CD4-positive, alpha-beta memory T cell (primary cell): ENCODE data around the gene SKIC2. TPM values are rescaled to one million over a fixed set of nuclear protein-coding genes. Genes with fewer than 3 reads are reported as not detected.
"Not testable (repeated sequence)": the region's sequence is repeated elsewhere in the genome, so short reads cannot be mapped to it uniquely, and the experiment has no call there.

ENCODE experiments used
- CTCF ChIA-PET: fragments of 350-600 bp; sonication (Branson Sonifier 250); formaldehyde crosslinking; loops from one replicate; lab custom pipeline; 2021; ENCODE audit warnings: inconsistent platforms; ENCODE audit not compliant: partially characterized antibody; lab: Charles Lee
- POLR2A ChIA-PET: fragments of 350-600 bp; sonication (Branson Sonifier 250); formaldehyde crosslinking; loops from one replicate; lab custom pipeline; 2021; ENCODE audit not compliant: partially characterized antibody; lab: Charles Lee
- DNase-seq, 5 donors: peaks; one replicate each; pipeline versions ENCODE4 v3.0.0 to v3.0.0-alpha.2; 2020 to 2022; ENCODE audit warnings: mixed read lengths in 1 of 5
- H3K27ac ChIP-seq: one replicate; pipeline ENCODE4 v1.7.0; 2013; ENCODE audit warnings: low read depth, low read length
- H3K27me3 ChIP-seq: 2 replicates; pipeline ENCODE4 v1.7.0; 2013; ENCODE audit warnings: mild to moderate bottlenecking, low read length, moderate library complexity; ENCODE audit not compliant: insufficient read depth
- H3K36me3 ChIP-seq: 2 replicates; pipeline ENCODE4 v1.7.0; 2013; ENCODE audit warnings: mild to moderate bottlenecking, low read length, moderate library complexity; ENCODE audit not compliant: insufficient read depth
- H3K4me1 ChIP-seq: 2 replicates; pipeline ENCODE4 v1.7.0; 2013; ENCODE audit warnings: mild to moderate bottlenecking, low read length, moderate library complexity; ENCODE audit not compliant: insufficient read depth
- H3K4me3 ChIP-seq, 2 donors: one replicate each; pipeline ENCODE4 v1.7.0; 2013; ENCODE audit warnings: low read length in 2 of 2, mild to moderate bottlenecking in 1 of 2
- H3K9me3 ChIP-seq, 2 donors: one replicate each; pipeline ENCODE4 v1.7.0; 2013; ENCODE audit warnings: low read length in 2 of 2, control low read depth in 1 of 2; ENCODE audit not compliant: control insufficient read depth in 1 of 2
- H3K27ac Mint-ChIP-seq, 7 donors: one replicate each; pipeline ENCODE4 v1.8.0; 2020 to 2021; ENCODE audit warnings: mixed read lengths in 7 of 7, mild to moderate bottlenecking in 6 of 7, inconsistent platforms in 3 of 7, moderate library complexity in 3 of 7
- H3K27me3 Mint-ChIP-seq, 2 donors: one replicate each; pipeline ENCODE4 v1.8.0; 2020 to 2021; ENCODE audit warnings: mixed read lengths in 2 of 2
- H3K36me3 Mint-ChIP-seq, 2 donors: one replicate each; pipeline ENCODE4 v1.8.0; 2020 to 2021; ENCODE audit warnings: mixed read lengths in 2 of 2, inconsistent platforms in 1 of 2, mild to moderate bottlenecking in 1 of 2
- H3K4me1 Mint-ChIP-seq, 4 donors: one replicate each; pipeline ENCODE4 v1.8.0; 2020 to 2021; ENCODE audit warnings: mixed read lengths in 4 of 4, mild to moderate bottlenecking in 1 of 4
- H3K4me3 Mint-ChIP-seq, 8 donors: one replicate each; pipeline ENCODE4 v1.8.0; 2020 to 2021; ENCODE audit warnings: mixed read lengths in 8 of 8, mild to moderate bottlenecking in 7 of 8, moderate library complexity in 6 of 8, inconsistent platforms in 3 of 8
- H3K9me3 Mint-ChIP-seq, 8 donors: one replicate each; pipeline ENCODE4 v1.8.0; 2020 to 2021; ENCODE audit warnings: mixed read lengths in 8 of 8, mild to moderate bottlenecking in 5 of 8, inconsistent platforms in 3 of 8, moderate library complexity in 1 of 8
- intact Hi-C: fragments of 100-400 bp; cut with micrococcal nuclease; formaldehyde crosslinking; loops from one replicate; pipeline ENCODE4 v1.15.1; 2023
- polyA plus RNA-seq, 2 donors: library from polyadenylated mRNA; unstranded; fragments of 300-500 nt; fragmentation: Illumina TruSeq; gene quantifications; one replicate each; pipeline ENCODE4 v1.2.3, GENCODE V29; 2021
- total RNA-seq, 2 experiments: library from RNA; stranded (reverse); gene quantifications; one replicate each; pipeline ENCODE4 v1.2.3, GENCODE V29; 2021

SKIC2 gene
- total and polyA plus RNA-seq, 4 experiments from 2014 or later, result 21.8 to 119 (median 70.0) TPM

DNA sequence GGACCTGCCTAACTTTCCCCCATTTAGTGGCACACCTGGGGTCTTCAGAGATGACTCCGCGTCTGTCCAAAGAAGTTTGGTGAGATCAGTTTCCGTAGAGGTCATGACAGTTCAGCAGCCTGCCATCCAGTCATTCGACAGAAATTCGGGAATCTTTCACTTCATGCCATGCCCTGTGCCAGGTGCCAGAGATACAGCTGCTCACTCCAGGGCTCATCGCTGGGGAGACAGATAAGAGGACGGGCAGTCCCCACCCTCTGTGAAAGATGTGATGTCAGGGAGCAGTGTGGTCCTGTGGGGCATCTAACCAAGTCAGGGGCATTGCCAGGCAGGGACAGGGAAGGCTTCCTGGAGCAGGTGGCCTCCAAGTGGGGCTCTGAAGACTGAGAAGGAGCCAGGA lies 44.3 kb downstream of the SKIC2 start:
- H3K4me3 ChIP-seq, H3K27ac Mint-ChIP-seq, POLR2A ChIA-PET, H3K27ac ChIP-seq, CTCF ChIA-PET, H3K4me3 Mint-ChIP-seq, H3K9me3 ChIP-seq, DNase-seq, H3K36me3 ChIP-seq, H3K4me1 ChIP-seq, H3K9me3 Mint-ChIP-seq, H3K27me3 Mint-ChIP-seq, intact Hi-C loops, H3K36me3 Mint-ChIP-seq, H3K27me3 ChIP-seq: not testable (repeated sequence)
- peaks cover 6 to 12% (median 8%) of the 10 kb centered on the region in 4 donors for H3K4me1 Mint-ChIP-seq

DNA sequence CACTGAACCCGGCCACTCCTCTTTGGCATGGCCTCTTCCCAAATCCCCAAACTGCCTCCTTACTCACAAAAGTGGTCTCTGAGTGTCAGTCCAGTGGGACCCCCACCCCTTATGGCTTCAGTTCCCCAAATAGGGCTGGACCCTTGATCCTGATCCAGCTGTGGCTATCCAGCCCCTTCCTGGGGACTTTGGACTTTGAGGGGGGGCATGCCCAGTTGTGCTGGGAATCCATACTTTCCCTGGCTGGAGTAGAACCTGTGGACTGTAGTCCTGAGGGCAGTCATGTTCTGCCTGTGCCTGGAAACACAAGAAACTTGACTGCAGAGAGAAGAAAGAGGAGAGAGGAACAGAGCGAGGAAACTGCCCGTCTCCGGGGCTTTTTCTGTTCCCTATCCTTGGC lies 45.4 kb downstream of the SKIC2 start:
- H3K4me3 Mint-ChIP-seq, DNase-seq, POLR2A ChIA-PET, H3K36me3 Mint-ChIP-seq, H3K9me3 Mint-ChIP-seq, H3K27me3 Mint-ChIP-seq, H3K27ac ChIP-seq, H3K36me3 ChIP-seq, H3K27me3 ChIP-seq, intact Hi-C loops, H3K9me3 ChIP-seq, H3K4me1 ChIP-seq, H3K4me3 ChIP-seq: not testable (repeated sequence)
- Mint-ChIP-seq H3K4me1 (peaks cover 6 to 12% (median 8%) of the 10 kb centered on the region in 4 donors), H3K27ac (peak overlapping the region in 1 of 7 donors; percentile 29)
- CTCF ChIA-PET, result interaction anchor here (1.4 kb wide), 1 partner anchor 52 kb away, joined by 4 read pairs; no protein-coding TSS in a partner anchor

DNA sequence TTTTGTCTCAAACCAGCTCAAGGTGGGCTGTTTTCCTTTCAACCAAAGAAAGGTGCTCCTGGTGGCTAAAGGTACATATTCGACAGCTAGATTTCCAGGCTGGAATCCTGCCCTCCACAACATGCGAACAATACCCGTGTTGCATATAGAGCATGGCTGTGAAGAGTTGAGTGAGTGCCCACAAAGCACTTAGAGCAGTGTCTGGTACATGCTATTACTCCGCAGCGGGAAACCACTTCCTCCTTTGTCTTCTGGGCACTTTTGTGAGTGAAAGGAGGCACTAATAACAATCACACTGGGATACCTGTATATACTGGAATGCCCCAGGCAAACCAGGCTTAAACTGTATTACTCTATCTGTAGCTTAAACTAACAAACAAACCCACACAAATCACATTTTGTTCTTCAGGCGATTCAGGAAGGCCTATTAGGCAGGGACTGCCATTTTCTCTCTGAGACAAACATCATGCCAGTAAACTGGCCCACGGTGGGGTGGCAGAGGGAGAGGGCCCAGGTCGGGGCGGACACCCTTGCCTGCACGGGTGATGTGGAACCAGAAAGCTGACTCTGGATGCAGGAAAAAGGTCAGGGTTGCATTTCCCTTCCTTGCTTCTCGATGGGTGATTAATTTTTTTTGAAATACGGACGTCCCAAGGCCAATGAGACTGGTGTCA lies 46.0 kb downstream of the SKIC2 start:
- Mint-ChIP-seq H3K27ac (peak overlapping the region; percentile 3 to 85 (median 57)), H3K4me1 (peaks cover 6 to 12% (median 8%) of the 10 kb centered on the region in 4 donors), H3K4me3 (peak overlapping the region in 3 of 8 donors; percentile 40 to 68 (median 59))
- H3K27ac ChIP-seq, H3K4me3 ChIP-seq, intact Hi-C loops, H3K36me3 Mint-ChIP-seq, H3K36me3 ChIP-seq, H3K9me3 ChIP-seq, H3K27me3 Mint-ChIP-seq, H3K27me3 ChIP-seq, H3K9me3 Mint-ChIP-seq, H3K4me1 ChIP-seq: not testable (repeated sequence)
- DNase-seq, result peak in 1 of 5 donors; percentile 11
- CTCF ChIA-PET, result interaction anchor here (1.4 kb wide), 1 partner anchor 52 kb away, joined by 4 read pairs; no protein-coding TSS in a partner anchor
- POLR2A ChIA-PET, result interaction anchor here (1.1 kb wide), 1 partner anchor 47 kb away, joined by 4 read pairs; the partner anchor contains the start of genes NELFE and SKIC2

DNA sequence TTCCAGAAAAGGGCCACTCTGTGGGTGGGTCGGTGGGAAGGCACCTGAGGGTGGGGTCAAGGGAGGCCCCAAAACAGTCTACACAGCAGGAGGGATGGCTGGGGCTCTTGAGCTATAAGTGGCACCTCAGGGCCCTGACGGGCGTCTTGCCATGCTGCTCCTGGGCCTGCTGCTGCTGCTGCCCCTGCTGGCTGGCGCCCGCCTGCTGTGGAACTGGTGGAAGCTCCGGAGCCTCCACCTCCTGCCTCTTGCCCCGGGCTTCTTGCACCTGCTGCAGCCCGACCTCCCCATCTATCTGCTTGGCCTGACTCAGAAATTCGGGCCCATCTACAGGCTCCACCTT lies 46.5 kb downstream of the SKIC2 start:
- H3K4me3 Mint-ChIP-seq, H3K4me3 ChIP-seq, H3K36me3 Mint-ChIP-seq, H3K36me3 ChIP-seq, H3K4me1 ChIP-seq, H3K27me3 Mint-ChIP-seq, H3K9me3 ChIP-seq, H3K27me3 ChIP-seq, H3K27ac ChIP-seq, intact Hi-C loops, H3K9me3 Mint-ChIP-seq: not testable (repeated sequence)
- H3K4me1 Mint-ChIP-seq, result peaks cover 6 to 12% (median 8%) of the 10 kb centered on the region in 4 donors
- ChIA-PET POLR2A (interaction anchor here (1.1 kb wide), 1 partner anchor 47 kb away, joined by 4 read pairs; the partner anchor contains the start of genes NELFE and SKIC2), CTCF (interaction anchor here (1.4 kb wide), 1 partner anchor 53 kb away, joined by 4 read pairs; no protein-coding TSS in a partner anchor)
- peak overlapping the region in 2 of 7 donors; percentile 69 to 85 for H3K27ac Mint-ChIP-seq
- peak in 1 of 5 donors; percentile 24 for DNase-seq

DNA sequence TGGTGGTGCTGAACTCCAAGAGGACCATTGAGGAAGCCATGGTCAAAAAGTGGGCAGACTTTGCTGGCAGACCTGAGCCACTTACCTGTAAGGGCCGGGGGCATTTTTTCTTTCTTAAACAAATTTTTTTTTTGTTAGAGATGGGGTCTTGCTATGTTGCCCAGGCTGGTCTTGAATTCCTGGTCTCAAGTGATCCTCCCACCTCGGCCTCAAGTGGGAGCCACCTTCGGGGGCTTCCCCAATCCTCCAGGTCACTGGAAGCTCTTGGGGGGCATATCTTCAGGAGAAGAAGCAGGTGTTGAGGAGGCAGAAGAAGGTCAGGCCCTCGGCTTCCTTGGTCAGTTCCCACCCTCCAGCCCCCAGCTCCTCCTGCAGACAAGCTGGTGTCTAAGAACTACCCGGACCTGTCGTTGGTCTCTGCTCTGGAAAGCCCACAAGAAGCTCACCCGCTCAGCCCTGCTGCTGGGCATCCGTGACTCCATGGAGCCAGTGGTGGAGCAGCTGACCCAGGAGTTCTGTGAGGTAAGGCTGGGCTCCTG lies 47.1 kb downstream of the SKIC2 start:
- H3K4me1 ChIP-seq, H3K27me3 ChIP-seq, H3K4me3 Mint-ChIP-seq, H3K27me3 Mint-ChIP-seq, H3K27ac Mint-ChIP-seq, H3K27ac ChIP-seq, intact Hi-C loops, H3K36me3 Mint-ChIP-seq, H3K9me3 ChIP-seq, H3K9me3 Mint-ChIP-seq, DNase-seq, H3K4me3 ChIP-seq, H3K36me3 ChIP-seq: not testable (repeated sequence)
- ChIA-PET POLR2A (interaction anchor here (0.5 to 1.1 kb wide), 2 partner anchors 48 to 180 kb away, joined by 3 to 4 read pairs; partner anchors contain the start of genes NELFE and SKIC2), CTCF (interaction anchor here (1.4 kb wide), 1 partner anchor 53 kb away, joined by 4 read pairs; no protein-coding TSS in a partner anchor)
- H3K4me1 Mint-ChIP-seq, result peaks cover 6 to 12% (median 8%) of the 10 kb centered on the region in 4 donors

DNA sequence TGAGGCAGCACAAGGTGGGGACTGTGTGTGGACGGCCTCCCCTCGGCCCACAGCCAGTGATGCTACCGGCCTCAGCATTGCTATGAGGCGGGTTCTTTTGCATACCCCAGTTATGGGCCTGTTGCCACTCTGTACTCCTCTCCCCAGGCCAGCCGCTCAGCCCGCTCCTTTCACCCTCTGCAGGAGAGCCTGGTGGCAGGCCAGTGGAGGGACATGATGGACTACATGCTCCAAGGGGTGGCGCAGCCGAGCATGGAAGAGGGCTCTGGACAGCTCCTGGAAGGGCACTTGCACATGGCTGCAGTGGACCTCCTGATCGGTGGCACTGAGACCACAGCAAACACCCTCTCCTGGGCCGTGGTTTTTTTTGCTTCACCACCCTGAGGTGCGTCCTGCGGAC lies 48.1 kb downstream of the SKIC2 start:
- DNase-seq, H3K4me3 ChIP-seq, H3K36me3 ChIP-seq, H3K27ac Mint-ChIP-seq, H3K27me3 Mint-ChIP-seq, CTCF ChIA-PET, H3K4me3 Mint-ChIP-seq, POLR2A ChIA-PET, H3K4me1 ChIP-seq, H3K9me3 ChIP-seq, intact Hi-C loops, H3K27me3 ChIP-seq, H3K27ac ChIP-seq, H3K9me3 Mint-ChIP-seq, H3K36me3 Mint-ChIP-seq: not testable (repeated sequence)
- peaks cover 6 to 12% (median 8%) of the 10 kb centered on the region in 4 donors for H3K4me1 Mint-ChIP-seq

DNA sequence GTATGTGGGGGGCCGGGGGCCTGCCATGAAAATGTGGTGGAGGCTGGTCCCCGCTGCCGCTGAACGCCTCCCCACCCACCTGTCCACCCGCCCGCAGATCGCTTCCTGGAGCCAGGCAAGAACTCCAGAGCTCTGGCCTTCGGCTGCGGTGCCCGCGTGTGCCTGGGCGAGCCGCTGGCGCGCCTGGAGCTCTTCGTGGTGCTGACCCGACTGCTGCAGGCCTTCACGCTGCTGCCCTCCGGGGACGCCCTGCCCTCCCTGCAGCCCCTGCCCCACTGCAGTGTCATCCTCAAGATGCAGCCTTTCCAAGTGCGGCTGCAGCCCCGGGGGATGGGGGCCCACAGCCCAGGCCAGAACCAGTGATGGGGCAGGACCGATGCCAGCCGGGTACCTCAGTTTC lies 49.1 kb downstream of the SKIC2 start:
- POLR2A ChIA-PET, H3K4me1 ChIP-seq, H3K36me3 ChIP-seq, H3K27ac Mint-ChIP-seq, H3K27me3 Mint-ChIP-seq, H3K4me3 Mint-ChIP-seq, H3K4me3 ChIP-seq, DNase-seq, CTCF ChIA-PET, H3K27me3 ChIP-seq, H3K9me3 Mint-ChIP-seq, H3K36me3 Mint-ChIP-seq, H3K27ac ChIP-seq, H3K9me3 ChIP-seq, intact Hi-C loops: not testable (repeated sequence)
- peaks cover 6 to 12% (median 8%) of the 10 kb centered on the region in 4 donors for H3K4me1 Mint-ChIP-seq
